NCI-H1436 treated with DMSO at 0.1 percent for 48 hours (cell line): ENCODE results near the gene ACOT9.
"Not testable (repeated sequence)": the region's sequence is repeated elsewhere in the genome, so short reads cannot be mapped to it uniquely, and the experiment has no call there.

ENCODE experiments used
- DNase-seq: peaks from one replicate; lab custom pipeline; 2025; lab: John Stamatoyannopoulos, UW

Gene ACOT9

DNA sequence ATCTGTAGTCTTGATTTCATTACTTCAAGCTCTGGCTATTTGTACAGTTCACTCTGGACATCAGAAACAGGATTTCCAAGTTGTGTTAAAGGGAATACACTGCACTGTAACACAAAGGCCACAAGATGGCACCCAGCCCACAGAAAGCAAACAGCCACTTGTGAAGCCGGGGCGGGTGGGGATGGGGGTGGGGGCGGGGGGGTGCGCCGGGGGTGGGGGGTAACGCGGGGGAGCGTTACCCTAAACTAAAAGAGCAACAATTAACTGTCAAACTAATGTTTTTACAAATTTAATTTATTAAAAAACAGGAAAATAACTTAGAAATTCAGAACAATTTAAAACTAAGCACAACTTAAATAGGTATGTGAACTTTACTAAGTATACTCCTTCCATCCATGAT, 48.5 kb downstream of the ACOT9 start:
- DNase-seq: no peak

DNA sequence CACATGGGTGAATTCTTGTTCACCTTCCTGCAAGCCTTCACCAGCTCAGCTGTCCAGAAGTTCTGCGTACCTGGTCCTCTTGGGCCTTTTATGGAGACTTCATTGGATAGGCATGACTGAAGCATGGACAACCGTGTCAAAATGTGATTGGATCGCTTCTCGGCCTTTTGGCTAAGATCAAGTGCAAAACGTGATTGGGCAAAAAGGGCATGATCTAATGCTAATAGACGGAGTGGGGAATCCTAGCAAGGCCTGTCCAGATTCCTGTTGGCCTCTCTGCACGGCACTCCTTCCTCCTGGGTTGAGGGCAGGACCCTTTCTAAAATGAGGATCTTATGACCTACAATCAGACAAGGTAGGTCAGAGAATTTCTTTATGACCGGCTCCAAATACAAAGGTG, 50.9 kb downstream of the ACOT9 start:
- no peak for DNase-seq

DNA sequence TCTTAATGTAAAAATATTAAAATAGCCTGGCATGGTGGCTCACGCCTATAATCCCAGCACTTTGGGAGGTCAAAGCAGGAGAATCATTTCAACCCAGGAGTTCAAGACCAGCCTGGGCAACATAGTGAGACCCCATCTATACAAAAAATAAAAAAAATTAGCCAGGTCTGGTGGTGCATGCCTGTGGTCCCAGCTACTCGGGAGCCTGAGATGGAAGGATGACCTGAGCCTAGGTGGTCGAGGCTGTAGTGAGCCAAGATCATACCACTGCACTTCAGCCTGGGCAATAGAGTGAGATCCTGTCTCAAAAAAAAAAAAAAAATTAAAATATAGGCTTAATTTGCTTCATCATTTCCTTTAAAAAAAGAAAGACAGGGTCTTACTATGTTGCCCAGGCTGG, 66.6 kb downstream of the ACOT9 start:
- not testable (repeated sequence) for DNase-seq

DNA sequence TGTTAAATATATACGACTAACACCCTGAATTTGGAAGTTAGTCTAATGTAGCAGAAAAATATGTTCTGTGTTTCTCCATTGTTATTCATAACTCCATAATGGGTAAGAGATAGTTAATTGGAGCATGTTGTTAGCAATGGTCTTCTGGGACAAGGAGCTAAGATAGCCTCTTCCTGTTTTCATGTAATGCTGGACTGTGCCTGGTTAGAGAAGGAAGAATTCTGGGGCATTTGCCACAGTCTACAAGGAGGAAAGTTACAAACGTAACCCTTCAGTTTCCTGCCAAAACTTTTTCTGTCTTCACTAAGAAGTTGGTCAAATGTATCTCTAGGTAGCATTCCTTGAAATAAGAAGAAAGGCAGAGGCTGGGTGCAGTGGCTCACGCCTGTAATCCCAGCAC, 70.0 kb downstream of the ACOT9 start:
- no peak for DNase-seq

DNA sequence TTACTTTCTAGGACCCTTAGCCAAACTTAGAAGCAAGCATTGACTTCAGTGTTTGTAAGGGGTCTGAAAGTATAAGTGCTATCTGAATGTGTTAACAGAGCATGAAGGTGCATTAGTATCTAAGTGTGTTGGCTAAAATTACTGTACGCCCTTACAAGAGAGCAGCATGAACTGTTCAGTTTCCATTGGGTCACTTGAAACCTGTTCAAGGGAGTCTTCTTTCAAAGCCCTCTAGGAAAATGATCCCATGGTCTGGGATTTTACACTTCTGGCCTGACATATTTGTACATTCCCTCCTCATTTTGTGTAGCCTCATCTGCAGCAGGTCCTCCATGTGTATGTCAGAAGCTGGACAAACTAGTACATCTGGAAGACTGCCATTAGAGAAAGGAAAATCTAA, 72.5 kb downstream of the ACOT9 start:
- no peak for DNase-seq

DNA sequence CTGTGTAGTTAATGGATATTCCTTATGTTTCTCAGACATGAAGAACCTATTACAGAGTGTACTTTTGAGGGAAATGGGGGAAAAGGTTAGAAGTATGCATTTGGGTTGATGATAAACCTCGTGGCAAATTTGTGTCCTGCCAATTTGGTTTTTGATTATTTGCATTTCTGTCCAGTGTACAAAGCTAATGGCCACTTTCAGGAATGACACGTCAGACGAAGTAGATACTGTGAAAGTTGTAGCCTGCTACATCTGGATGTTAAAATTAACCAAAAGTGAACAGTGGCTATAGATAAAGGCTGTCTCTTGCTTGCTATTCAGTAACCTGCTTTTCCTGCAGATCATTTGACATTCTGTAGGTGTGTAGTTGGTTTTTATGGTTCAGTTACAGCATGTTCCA, 74.7 kb downstream of the ACOT9 start:
- DNase-seq: no peak

DNA sequence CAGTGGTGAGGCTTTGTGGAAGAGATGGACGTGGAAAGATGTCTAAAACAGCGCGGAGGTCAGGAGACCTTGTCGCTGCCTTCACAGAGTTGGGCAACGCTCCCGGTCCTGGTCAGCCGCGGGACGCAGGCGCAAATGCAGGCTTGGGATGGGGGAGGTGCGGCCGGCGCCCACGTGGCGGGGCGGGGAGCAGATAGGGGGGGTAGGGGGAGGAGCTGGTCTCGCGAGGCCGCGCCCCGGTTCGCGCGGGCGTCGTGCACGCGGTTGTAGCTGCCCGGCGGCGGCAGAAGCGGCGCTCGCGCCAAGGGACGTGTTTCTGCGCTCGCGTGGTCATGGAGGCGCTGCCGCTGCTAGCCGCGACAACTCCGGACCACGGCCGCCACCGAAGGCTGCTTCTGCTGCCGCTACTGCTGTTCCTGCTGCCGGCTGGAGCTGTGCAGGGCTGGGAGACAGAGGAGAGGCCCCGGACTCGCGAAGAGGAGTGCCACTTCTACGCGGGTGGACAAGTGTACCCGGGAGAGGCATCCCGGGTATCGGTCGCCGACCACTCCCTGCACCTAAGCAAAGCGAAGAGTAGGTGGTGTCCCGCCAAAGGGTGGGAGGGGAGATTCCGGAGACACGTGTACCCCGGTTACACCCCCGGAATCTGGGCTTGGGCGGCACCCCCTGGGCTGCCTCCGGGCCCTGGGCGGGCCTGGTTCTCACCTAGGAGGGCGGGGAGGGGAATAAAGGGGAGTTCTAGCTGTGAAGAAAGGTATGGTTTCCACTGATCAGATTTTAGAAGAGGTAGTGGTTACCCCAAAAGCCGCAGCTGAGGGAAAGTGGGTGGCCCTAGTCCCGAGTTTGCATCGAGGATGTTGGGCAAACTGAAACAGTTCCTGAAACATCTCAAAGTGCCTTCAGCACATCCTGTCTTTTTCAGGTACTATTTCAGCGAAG, 75.6 kb downstream of the ACOT9 start, which contains the start of gene PRDX4:
PRDX4 (plus strand) TSS at position 255 of the 939 bp plus-strand sequence; CDS start at position 333, 78 bp downstream.
- DNase-seq: peak; percentile 13

DNA sequence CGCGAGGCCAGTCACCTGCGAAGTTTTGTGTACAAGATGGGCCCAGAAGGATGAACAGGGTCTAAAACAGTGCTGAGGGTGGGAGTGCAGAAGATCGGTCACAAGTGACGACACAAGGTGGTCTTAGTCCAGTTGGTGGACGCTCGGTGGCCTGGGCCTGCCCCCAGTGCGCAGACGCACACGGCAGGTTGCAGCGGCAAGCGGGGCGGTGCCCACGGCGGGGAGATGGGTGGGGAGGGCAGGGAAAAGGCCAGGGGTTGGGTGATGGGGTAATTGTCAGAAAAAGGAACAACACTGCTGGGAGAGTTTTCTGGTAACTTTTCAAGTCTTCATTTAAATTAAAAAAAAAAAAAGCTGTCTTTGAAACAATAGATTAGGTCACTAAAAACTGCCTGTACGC, 76.8 kb downstream of the ACOT9 start:
- DNase-seq: no peak

DNA sequence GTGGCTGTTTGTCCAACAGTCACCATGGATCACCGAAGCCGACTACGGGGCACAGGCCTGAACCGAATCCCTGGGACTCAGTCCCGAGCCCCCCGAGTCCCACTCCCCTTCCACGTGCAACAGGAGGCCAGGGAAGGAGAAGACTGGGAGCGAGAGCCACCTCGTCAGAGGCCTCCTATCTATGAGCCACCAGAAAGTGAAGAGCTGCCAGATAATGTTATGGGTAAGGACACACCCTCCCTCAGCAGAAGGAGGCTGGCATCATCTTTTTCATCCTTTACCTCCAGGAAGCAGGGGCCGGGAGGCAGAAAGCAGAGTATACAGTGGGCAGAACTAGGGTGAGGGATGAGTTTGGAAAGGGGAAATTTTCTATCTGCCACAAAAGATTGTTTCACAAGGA, 78.6 kb downstream of the ACOT9 start:
- no peak for DNase-seq

DNA sequence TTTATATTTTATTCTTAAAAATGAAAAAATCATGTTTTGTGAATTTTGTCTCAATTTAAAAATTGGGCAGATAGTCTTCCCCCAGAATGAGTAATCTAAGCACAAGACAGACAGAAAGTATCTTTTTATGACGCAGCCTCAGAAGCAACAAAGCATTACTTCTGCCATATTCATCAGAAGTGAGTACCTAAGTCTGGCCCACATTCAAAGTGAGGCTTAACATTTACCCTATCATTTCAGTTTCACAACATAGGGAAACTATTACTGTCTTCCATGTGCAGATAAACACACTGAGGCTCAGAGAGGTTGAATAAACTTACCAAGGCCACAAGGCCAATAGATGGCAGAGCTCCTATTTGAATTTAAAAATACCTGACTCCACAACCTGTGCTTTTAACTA, 80.2 kb downstream of the ACOT9 start:
- DNase-seq: no peak

DNA sequence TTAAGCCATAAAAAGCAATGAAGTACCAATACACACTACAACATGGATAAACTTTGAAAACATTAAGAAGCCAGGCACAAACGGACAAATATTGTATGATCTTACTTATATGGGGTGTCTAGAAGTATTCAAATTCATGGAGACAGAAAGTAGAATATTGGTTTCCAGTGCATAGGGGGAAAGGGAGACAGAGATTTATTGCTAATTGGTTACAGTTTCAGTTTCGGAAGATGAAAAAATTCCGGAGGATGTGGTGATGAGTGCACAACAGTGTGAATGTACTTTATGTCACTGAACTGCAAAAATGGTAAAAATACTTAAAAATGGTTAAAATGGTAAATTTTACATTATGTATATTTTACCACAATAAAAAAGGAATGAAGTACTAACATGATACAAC, 80.9 kb downstream of the ACOT9 start:
- DNase-seq: no peak

DNA sequence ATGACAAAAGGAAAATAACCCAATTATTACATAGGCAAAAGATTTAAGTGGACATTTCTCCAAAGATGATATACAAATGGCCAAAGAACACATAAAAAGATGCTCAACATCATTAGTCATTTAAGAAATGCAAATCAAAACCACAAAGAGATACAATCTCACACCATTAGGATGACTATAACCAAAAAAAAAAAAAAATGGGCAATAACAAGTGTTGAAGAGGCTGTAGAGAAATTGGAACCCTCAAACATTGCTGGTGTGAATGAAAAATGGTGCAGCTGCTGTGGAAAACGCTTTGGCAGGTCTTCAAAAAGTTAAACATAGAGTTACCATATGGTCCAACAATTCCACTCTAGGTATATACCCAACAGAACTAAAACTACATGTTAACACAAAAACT, 81.4 kb downstream of the ACOT9 start:
- no peak for DNase-seq

DNA sequence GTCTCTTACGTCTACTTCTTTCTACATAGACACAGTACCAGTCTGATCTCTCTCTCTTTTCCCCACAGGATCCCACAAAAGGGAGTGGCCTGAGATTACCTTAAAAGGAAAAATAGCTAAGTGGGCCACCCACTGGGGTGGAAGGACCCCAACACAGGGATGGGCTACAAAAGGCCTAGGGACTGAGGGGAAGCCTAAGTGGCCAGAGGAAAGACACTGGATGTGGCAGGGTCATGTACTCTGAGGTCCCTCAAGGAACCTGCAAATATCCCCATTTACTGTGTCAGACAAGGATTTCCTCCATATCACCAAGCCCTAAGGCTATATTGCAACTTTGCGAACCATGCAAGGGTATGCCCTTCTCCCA, 82.3 kb downstream of the ACOT9 start:
- no peak for DNase-seq

DNA sequence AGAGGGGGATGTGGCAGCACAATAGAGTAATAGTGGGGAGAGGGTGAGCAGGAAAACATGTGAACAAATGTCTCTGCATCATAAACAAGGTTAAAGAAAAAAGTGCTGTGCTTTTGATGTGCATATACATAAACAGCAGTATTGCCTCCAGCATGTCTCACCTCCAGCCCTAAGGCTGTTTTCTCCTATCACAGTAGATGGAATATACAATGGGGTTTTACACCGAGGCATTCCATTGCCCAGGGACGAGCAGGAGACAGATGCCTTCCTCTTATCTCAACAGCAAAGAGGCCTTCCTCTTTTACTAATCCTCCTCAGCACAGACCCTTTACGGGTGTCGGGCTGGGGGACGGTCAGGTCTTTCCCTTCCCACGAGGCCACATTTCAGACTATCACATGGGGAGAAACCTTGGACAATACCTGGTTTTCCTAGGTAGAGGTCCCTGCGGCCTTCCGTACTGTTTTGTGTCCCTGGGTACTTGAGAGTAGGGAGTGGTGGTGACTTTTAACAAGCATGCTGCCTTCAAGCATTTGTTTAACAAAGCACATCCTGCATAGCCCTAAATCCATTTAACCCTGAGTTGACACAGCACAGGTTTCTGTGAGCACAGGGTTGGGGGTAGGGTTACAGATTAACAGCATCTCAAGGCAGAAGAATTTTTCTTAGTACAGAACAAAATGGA, 82.9 kb downstream of the ACOT9 start:
- DNase-seq: not testable (repeated sequence)

DNA sequence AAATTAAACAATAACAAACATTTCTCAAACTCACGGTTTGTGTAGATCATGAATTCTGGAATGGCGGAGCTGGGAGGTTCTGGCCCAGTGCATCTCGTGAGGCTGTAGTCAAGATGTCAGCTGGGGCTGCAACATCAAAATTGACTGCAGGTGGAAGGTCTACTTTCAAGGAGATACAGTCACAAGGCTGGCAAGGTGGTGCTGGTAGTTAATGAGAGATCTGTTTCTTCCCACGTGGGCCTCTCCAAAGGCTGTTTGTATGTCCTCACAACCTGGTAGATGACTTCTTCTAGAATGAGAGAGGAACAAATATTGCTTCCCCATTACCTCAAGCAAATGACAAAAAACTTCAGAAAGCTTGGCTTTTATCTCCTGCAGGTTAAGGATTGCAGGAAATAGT, 83.7 kb downstream of the ACOT9 start:
- no peak for DNase-seq

DNA sequence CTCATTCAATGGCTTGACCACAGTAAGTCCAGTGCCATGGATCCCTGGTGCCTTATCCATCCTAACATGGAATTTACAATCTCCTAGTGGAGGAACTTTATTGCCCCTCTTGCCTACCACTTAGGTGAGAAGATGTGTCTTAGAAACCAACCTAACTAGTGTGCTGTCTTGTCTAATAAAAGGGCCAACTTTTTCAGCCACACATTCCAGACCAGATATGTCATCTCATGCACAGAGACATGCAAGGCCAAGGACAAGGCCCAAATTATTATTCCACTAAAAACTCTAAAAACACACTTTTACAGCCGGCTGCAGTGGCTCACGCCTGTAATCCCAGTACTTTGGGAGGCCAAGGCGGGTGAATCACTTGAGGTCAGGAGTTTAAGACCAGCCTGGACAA, 86.4 kb downstream of the ACOT9 start:
- no peak for DNase-seq

DNA sequence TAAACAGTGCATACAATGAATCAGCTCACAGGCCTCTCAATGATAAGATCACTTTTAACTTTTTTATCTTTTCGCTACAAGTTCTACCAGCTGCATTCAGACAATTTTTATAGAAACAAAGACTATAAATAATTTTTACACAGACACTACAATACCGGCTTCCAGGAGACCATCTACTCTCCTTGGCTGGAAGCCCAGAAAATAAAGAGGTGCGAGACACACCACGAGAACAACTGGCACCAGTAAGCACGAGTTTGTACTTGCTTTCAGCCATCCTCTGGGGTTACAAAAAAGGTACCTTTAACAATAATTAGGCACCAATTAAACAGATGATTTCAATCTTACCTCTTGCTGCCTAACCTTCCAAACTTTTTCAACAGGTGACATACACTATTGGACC, 87.0 kb downstream of the ACOT9 start:
- DNase-seq: no peak
